Measurements from ENCODE around the gene CROCC. TPM values are rescaled to one million over a fixed set of nuclear protein-coding genes. Genes with fewer than 3 reads are reported as not detected.

Gene CROCC
- total and polyA plus RNA-seq, 4 donors, result 2.9 to 8.3 (median 5.1) TPM

DNA sequence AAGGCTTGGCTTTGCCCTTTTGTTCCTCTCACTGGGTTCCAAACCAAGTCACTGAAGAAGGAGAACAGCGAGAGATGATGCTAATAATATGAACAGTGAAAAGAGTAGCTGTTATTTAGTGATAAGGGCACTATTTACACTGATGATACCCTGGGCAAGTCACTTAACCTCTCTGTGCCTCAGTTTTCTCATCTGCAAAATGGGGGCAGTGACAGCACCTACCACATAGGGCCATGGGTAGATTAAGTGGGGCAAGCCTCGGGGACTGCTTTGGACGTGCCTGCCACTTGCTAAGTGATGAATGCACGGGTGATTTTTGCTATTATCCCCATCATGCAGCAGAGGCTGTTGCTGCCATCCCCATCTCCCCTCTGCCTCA, 80.8 kb downstream of the CROCC start:
- TF ChIP-seq GABPA (IDR thresholded peaks at IDR 0.05 in 1 of 2, conservative IDR thresholded peaks at IDR 0.05 in 1 of 2) (no peak), YY1 (IDR thresholded peaks at IDR 0.05) (no peak), JUND (IDR thresholded peaks at IDR 0.05) (no peak), HNF4G (IDR thresholded peaks at IDR 0.05) (no peak), CTCF (IDR thresholded peaks at IDR 0.05; ENCODE audit: low read depth, low read length, missing input control) (no peak)
- no peaks in the 10 kb centered on the region for H3K27me3 ChIP-seq (ENCODE audit: control insufficient read depth in 4 of 4, insufficient read depth in 4 of 4, low read length in 3 of 4)
- no peak overlapping the region for H3K4me3 ChIP-seq (ENCODE audit: low read depth in 1 of 3, low read length in 3 of 3)
- H3K9me3 ChIP-seq (ENCODE audit: control insufficient read depth in 4 of 4, low read length in 3 of 4), result no peaks in the 10 kb centered on the region
- no peaks in the 10 kb centered on the region for H3K4me1 ChIP-seq (ENCODE audit: control insufficient read depth in 4 of 4, insufficient read depth in 4 of 4, low read length in 3 of 4)
- H3K36me3 ChIP-seq (ENCODE audit: control insufficient read depth in 4 of 4, insufficient read depth in 3 of 4, low read depth in 1 of 4, low read length in 3 of 4), result peaks cover 0 to 30% (median 11%) of the 10 kb centered on the region in 4 donors
- no peak overlapping the region for H3K9ac ChIP-seq (ENCODE audit: low read depth in 1 of 2, low read length in 2 of 2)
- H3K27ac ChIP-seq (ENCODE audit: low read depth in 1 of 2, low read length in 2 of 2), result no peak overlapping the region
- no peak for DNase-seq (ENCODE audit: low spot score)
- 97% methylated on average over 4 of the region's 4 CpGs for WGBS

GRCh38 chr1:17004466-17005364, 83.0 kb downstream of the CROCC start:
- 95% methylated on average over 24 of the region's 24 CpGs for WGBS
- H3K9me3 ChIP-seq (ENCODE audit: control insufficient read depth in 4 of 4, low read length in 3 of 4), result no peaks in the 10 kb centered on the region
- no peaks in the 10 kb centered on the region for H3K4me1 ChIP-seq (ENCODE audit: control insufficient read depth in 4 of 4, insufficient read depth in 4 of 4, low read length in 3 of 4)
- H3K9ac ChIP-seq (ENCODE audit: low read depth in 1 of 2, low read length in 2 of 2), result no peak overlapping the region
- no peaks in the 10 kb centered on the region for H3K27me3 ChIP-seq (ENCODE audit: control insufficient read depth in 4 of 4, insufficient read depth in 4 of 4, low read length in 3 of 4)
- DNase-seq (ENCODE audit: low spot score), result no peak
- TF ChIP-seq ZBTB33 (IDR thresholded peaks at IDR 0.05), result no peak
- no peak for TF ChIP-seq CTCF (IDR thresholded peaks at IDR 0.05; ENCODE audit: low read depth, low read length, missing input control)
- no peak for TF ChIP-seq TAF1 (conservative IDR thresholded peaks at IDR 0.05)
- peaks cover 0 to 25% (median 10%) of the 10 kb centered on the region in 4 donors for H3K36me3 ChIP-seq (ENCODE audit: control insufficient read depth in 4 of 4, insufficient read depth in 3 of 4, low read depth in 1 of 4, low read length in 3 of 4)
- H3K27ac ChIP-seq (ENCODE audit: low read depth in 1 of 2, low read length in 2 of 2), result no peak overlapping the region
- no peak overlapping the region for H3K4me3 ChIP-seq (ENCODE audit: low read depth in 1 of 3, low read length in 3 of 3)

DNA sequence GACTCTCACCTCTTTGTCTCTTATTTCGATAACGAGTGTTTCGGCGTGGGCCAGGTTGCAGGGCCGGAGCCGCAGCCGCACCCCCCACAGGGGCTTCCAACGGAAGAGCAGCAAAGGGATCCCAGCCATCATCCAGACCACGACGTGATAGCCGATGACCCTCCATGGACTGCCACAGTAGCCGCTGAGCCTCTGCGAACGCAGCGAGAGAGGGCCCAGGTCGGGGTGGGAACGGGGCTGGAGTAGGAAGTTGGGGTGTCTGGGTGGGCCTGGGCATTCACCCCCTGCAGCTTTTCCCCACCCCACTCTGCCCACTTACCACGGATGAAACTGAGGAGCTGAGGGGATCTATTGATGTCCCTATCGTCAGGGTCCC, 83.6 kb downstream of the CROCC start:
- Histone ChIP-seq H3K27ac (ENCODE audit: low read depth in 1 of 2, low read length in 2 of 2) (no peak overlapping the region), H3K4me3 (ENCODE audit: low read depth in 1 of 3, low read length in 3 of 3) (no peak overlapping the region), H3K9ac (ENCODE audit: low read depth in 1 of 2, low read length in 2 of 2) (no peak overlapping the region), H3K9me3 (ENCODE audit: control insufficient read depth in 4 of 4, low read length in 3 of 4) (no peaks in the 10 kb centered on the region), H3K36me3 (ENCODE audit: control insufficient read depth in 4 of 4, insufficient read depth in 3 of 4, low read depth in 1 of 4, low read length in 3 of 4) (peaks cover 0 to 25% (median 10%) of the 10 kb centered on the region in 4 donors), H3K27me3 (ENCODE audit: control insufficient read depth in 4 of 4, insufficient read depth in 4 of 4, low read length in 3 of 4) (no peaks in the 10 kb centered on the region), H3K4me1 (ENCODE audit: control insufficient read depth in 4 of 4, insufficient read depth in 4 of 4, low read length in 3 of 4) (peaks cover 0 to 4% (median 1%) of the 10 kb centered on the region in 4 donors)
- 96% methylated on average over 19 of the region's 19 CpGs for WGBS
- no peak for DNase-seq (ENCODE audit: low spot score)
- no peak for TF ChIP-seq RAD21 (IDR thresholded peaks at IDR 0.05)
- TF ChIP-seq EGR1 (IDR thresholded peaks at IDR 0.05; ENCODE audit: low read depth in 2 of 2), result no peak
- no peak for TF ChIP-seq GABPA (IDR thresholded peaks at IDR 0.05 in 1 of 2, conservative IDR thresholded peaks at IDR 0.05 in 1 of 2)
- no peak for TF ChIP-seq MAX (IDR thresholded peaks at IDR 0.05)
- TF ChIP-seq FOXA1 (IDR thresholded peaks at IDR 0.05), result no peak
- TF ChIP-seq ZBTB33 (IDR thresholded peaks at IDR 0.05), result no peak
- TF ChIP-seq, protein P1, sequence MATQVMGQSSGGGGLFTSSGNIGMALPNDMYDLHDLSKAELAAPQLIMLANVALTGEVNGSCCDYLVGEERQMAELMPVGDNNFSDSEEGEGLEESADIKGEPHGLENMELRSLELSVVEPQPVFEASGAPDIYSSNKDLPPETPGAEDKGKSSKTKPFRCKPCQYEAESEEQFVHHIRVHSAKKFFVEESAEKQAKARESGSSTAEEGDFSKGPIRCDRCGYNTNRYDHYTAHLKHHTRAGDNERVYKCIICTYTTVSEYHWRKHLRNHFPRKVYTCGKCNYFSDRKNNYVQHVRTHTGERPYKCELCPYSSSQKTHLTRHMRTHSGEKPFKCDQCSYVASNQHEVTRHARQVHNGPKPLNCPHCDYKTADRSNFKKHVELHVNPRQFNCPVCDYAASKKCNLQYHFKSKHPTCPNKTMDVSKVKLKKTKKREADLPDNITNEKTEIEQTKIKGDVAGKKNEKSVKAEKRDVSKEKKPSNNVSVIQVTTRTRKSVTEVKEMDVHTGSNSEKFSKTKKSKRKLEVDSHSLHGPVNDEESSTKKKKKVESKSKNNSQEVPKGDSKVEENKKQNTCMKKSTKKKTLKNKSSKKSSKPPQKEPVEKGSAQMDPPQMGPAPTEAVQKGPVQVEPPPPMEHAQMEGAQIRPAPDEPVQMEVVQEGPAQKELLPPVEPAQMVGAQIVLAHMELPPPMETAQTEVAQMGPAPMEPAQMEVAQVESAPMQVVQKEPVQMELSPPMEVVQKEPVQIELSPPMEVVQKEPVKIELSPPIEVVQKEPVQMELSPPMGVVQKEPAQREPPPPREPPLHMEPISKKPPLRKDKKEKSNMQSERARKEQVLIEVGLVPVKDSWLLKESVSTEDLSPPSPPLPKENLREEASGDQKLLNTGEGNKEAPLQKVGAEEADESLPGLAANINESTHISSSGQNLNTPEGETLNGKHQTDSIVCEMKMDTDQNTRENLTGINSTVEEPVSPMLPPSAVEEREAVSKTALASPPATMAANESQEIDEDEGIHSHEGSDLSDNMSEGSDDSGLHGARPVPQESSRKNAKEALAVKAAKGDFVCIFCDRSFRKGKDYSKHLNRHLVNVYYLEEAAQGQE (IDR thresholded peaks at IDR 0.05), result no peak
- no peak for TF ChIP-seq ATF3 (IDR thresholded peaks at IDR 0.05)
